ENCODE data around the gene HSPB2.

The HSPB2 gene

DNA sequence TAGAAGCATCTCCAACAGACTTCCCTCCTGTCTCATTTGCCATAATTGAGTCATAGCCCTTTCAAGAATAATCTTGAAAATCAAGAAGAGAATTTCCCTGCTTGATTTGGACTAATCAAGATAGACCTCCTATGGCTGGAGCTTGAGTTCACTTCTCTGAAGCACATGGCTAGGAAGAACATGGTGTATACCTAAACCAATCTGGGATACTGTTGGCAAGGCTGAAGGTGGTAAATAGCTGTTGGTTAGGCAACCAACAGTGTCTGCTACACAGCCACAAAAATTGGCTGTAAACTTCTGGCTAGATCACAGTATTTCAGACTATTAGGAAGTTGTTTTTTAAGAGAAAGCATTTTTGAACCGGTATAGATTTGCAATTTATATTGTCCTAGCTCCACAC, 5.9 kb upstream of the HSPB2 start:
- in situ Hi-C loops (cut with MboI; ENCODE audit: low pct_unique_long_range_greater_than_20kb, low sequenced_read_pairs, unreplicated experiment) = no loop called here
- TF ChIP-seq, protein P1, sequence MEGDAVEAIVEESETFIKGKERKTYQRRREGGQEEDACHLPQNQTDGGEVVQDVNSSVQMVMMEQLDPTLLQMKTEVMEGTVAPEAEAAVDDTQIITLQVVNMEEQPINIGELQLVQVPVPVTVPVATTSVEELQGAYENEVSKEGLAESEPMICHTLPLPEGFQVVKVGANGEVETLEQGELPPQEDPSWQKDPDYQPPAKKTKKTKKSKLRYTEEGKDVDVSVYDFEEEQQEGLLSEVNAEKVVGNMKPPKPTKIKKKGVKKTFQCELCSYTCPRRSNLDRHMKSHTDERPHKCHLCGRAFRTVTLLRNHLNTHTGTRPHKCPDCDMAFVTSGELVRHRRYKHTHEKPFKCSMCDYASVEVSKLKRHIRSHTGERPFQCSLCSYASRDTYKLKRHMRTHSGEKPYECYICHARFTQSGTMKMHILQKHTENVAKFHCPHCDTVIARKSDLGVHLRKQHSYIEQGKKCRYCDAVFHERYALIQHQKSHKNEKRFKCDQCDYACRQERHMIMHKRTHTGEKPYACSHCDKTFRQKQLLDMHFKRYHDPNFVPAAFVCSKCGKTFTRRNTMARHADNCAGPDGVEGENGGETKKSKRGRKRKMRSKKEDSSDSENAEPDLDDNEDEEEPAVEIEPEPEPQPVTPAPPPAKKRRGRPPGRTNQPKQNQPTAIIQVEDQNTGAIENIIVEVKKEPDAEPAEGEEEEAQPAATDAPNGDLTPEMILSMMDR (IDR thresholded peaks at IDR 0.05; ENCODE audit: extremely low read depth, insufficient read depth, missing control alignments) = no peak
- no peak for DNase-seq (ENCODE audit: low spot score)

GRCh38 chr11:111908639-111909305, 3.8 kb upstream of the HSPB2 start:
- TF ChIP-seq, protein P1 (IDR thresholded peaks at IDR 0.05; ENCODE audit: extremely low read depth, insufficient read depth, missing control alignments) = no peak
- in situ Hi-C loops (cut with MboI; ENCODE audit: low pct_unique_long_range_greater_than_20kb, low sequenced_read_pairs, unreplicated experiment) = no loop called here
- DNase-seq (ENCODE audit: low spot score) = no peak

- in situ Hi-C loops (cut with MboI; ENCODE audit: low pct_unique_long_range_greater_than_20kb, low sequenced_read_pairs, unreplicated experiment) = no loop called here
- TF ChIP-seq, protein P1 (IDR thresholded peaks at IDR 0.05; ENCODE audit: extremely low read depth, insufficient read depth, missing control alignments) = no peak
- no peak for DNase-seq (ENCODE audit: low spot score)
Observed at GRCh38 chr11:111909378-111909777, 3.2 kb upstream of the HSPB2 start.

GRCh38 chr11:111910676-111911562, 1.6 kb upstream of the HSPB2 start:
- in situ Hi-C loops (cut with MboI; ENCODE audit: low pct_unique_long_range_greater_than_20kb, low sequenced_read_pairs, unreplicated experiment) = no loop called here
- TF ChIP-seq, protein P1 (IDR thresholded peaks at IDR 0.05; ENCODE audit: extremely low read depth, insufficient read depth, missing control alignments) = no peak
- no peak for DNase-seq (ENCODE audit: low spot score)

DNA sequence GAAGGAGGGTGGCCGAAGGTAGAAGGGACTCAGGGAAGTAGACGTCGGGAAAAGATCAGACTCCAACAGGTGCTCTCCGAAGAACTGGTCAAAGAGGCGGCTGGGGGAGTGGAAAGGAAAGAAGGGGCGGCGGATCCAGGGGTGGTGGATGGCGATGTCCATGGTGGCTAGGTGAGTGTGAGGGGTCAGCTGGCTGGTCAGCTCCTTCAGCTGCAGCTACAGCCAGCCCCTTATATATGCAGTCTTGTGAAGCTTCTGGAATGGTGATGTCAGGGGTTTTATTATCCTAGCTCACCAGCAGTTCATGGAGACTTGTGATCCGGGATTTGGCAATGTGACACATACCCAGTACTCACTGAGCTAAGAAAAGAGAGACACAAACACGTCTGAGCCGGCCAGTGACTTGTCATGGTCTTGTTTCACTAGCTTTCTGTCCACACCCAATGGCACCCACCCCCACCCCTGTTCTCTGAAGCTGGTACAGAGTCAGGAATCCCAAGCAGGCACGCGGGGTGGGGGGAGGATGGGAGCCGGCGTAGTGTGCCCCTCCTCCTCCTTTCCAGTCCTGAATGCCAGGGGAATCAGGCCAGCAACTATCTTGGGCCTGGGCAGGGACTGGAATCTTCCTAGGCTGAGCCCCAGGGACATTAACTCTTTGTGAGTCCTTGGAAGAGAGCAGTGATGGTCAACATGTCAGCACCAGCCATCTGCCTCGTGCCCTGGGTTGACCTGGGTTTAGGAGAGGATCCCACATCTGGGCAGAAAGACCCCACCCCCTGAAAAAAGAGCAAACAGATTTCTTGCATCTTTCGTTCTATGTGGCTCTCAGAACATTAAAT, 752 bp upstream of the HSPB2 start, which contains the start of gene CRYAB:
CRYAB (minus strand) TSS at position 208 of the 839 bp plus-strand sequence; CDS start at position 162, 46 bp downstream.
- no peak for DNase-seq (ENCODE audit: low spot score)
- TF ChIP-seq, protein P1 (IDR thresholded peaks at IDR 0.05; ENCODE audit: extremely low read depth, insufficient read depth, missing control alignments) = no peak
- in situ Hi-C loops (cut with MboI; ENCODE audit: low pct_unique_long_range_greater_than_20kb, low sequenced_read_pairs, unreplicated experiment) = no loop called here
